ENCODE data around the gene CCL27.
"Not testable (repeated sequence)": the region's sequence is repeated elsewhere in the genome, so short reads cannot be mapped to it uniquely, and the experiment has no call there.

The CCL27 gene

GRCh38 chr9:34646211-34647083 is 16.0 kb downstream of the CCL27 start, which contains the start of gene GALT:
Gene GALT, plus strand, starts transcription at chr9:34646675. Its CDS starts 30 bp downstream, at chr9:34646705.
- Histone ChIP-seq H3K27me3 (ENCODE audit: insufficient read depth, low read depth, severe bottlenecking) (no peaks in the 10 kb centered on the region), H3K9me3 (ENCODE audit: severe bottlenecking) (no peaks in the 10 kb centered on the region), H3K4me3 (ENCODE audit: low read depth, low read length) (peak within 1 kb of the TSS; percentile 68), H3K27ac (peak within 1 kb of the TSS; percentile 69), H3K36me3 (peaks cover 15% of the 10 kb centered on the region)
- TF ChIP-seq CTCF (IDR thresholded peaks at IDR 0.05; ENCODE audit: low read depth, low read length) = peak; percentile 73
- peak; percentile 97 for DNase-seq

DNA sequence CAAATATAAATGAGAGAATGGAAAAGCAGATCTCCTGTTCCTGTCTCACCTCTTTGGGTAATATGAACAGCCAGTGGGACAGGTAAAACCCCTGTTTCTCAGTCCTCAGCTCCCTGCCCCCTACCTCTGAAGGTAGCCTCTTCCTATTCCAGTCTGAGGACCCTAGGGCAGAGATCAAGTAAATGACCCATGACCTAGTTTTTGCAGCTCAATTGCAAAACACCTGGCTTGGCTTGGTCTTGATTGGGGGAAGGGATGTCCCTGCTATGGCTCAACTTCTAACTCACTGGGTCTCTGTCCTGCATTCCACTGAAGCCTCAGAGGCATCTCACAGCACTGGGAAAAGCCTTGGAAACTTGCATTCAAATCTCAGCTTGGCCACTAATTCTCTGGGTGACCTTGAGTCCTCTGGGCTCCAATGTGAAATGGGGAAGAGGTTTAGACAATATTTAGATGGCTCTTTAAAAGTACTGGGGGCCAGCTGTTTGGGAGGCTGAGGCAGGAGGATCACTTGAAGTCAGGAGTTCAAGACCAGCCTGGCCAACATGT is 17.6 kb downstream of the CCL27 start:
- no peak for TF ChIP-seq CTCF (IDR thresholded peaks at IDR 0.05; ENCODE audit: low read depth, low read length)
- no peaks in the 10 kb centered on the region for H3K27me3 ChIP-seq (ENCODE audit: insufficient read depth, low read depth, severe bottlenecking)
- H3K4me3 ChIP-seq (ENCODE audit: low read depth, low read length) = no peak overlapping the region
- no peak overlapping the region for H3K27ac ChIP-seq
- peaks cover 15% of the 10 kb centered on the region for H3K36me3 ChIP-seq
- DNase-seq = no peak
- no peaks in the 10 kb centered on the region for H3K9me3 ChIP-seq (ENCODE audit: severe bottlenecking)

DNA sequence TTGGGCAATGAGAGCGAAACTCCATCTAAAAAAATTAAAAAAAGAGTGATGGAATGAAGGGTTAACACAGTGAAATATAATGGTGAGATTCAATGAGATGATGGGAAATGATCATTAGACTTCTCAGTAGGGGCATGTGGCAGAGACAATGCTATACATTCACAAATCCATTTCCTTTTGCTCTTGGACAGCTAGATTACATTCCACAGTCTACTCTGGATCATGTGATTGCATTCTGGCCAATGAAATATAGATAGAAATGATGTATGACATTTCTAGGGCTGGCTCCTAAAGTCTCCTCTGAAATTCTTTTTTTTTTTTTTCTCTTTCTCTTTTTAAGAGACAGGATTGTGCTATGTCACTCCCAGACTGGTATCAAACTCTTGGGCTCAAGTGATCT is 19.8 kb downstream of the CCL27 start:
- TF ChIP-seq CTCF (IDR thresholded peaks at IDR 0.05; ENCODE audit: low read depth, low read length) = no peak
- DNase-seq = no peak

DNA sequence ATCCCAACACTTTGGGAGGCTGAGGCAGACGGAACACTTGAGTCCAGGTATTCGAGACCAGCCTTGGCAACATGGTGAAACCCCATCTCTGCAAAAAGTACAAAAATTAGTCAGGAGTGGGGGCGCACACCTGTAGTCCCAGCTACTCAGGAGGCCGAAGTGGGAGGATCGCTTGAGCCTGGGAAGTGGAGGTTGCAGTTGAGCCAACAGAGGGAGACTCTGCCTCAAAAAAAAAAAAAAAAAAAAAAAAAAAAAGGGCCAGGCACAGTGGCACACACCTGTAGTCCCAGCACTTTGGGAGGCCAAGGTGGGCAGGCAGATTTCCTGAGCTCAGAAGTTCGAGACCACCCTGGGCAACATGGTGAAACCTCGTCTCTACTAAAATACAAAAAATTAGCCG is 23.1 kb downstream of the CCL27 start:
- not testable (repeated sequence) for H3K4me3 ChIP-seq (ENCODE audit: low read depth, low read length); H3K9me3 ChIP-seq (ENCODE audit: severe bottlenecking); H3K27ac ChIP-seq; DNase-seq; H3K27me3 ChIP-seq (ENCODE audit: insufficient read depth, low read depth, severe bottlenecking); H3K36me3 ChIP-seq

More for the DNA sequence above, 19.8 kb downstream of the CCL27 start:
- no peaks in the 10 kb centered on the region for H3K36me3 ChIP-seq
- no peak overlapping the region for H3K4me3 ChIP-seq (ENCODE audit: low read depth, low read length)
- H3K27me3 ChIP-seq (ENCODE audit: insufficient read depth, low read depth, severe bottlenecking) = no peaks in the 10 kb centered on the region
- H3K27ac ChIP-seq = no peak overlapping the region
- no peaks in the 10 kb centered on the region for H3K9me3 ChIP-seq (ENCODE audit: severe bottlenecking)

DNA sequence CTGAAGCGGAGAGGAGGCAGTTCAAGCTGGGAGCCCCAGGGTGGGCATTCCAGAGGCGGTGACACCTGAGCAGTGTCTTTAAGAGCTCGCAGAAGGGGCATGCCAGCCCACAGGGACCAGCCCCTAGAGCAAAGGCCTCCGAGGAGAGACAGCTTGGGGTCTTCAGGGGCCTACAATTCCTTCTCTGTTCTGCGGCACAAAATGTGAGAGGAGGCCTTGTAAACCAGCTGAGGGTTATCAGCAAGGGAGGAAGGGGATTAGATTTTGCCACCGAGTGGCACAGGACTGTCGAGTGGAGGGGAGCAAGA is 24.4 kb downstream of the CCL27 start:
- Histone ChIP-seq H3K27me3 (ENCODE audit: insufficient read depth, low read depth, severe bottlenecking) (no peaks in the 10 kb centered on the region), H3K9me3 (ENCODE audit: severe bottlenecking) (no peaks in the 10 kb centered on the region), H3K36me3 (peaks cover 10% of the 10 kb centered on the region), H3K27ac (peak overlapping the region; percentile 1; the same call in 1 of the 2 replicates), H3K4me3 (ENCODE audit: low read depth, low read length) (peak overlapping the region; percentile 80)
- no peak for DNase-seq
- TF ChIP-seq CTCF (IDR thresholded peaks at IDR 0.05; ENCODE audit: low read depth, low read length) = no peak

- no peaks in the 10 kb centered on the region for H3K9me3 ChIP-seq (ENCODE audit: severe bottlenecking)
- no peaks in the 10 kb centered on the region for H3K27me3 ChIP-seq (ENCODE audit: insufficient read depth, low read depth, severe bottlenecking)
- H3K4me3 ChIP-seq (ENCODE audit: low read depth, low read length) = peak within 1 kb of the TSS; percentile 80
- H3K36me3 ChIP-seq = peaks cover 10% of the 10 kb centered on the region
- TF ChIP-seq CTCF (IDR thresholded peaks at IDR 0.05; ENCODE audit: low read depth, low read length) = no peak
- H3K27ac ChIP-seq = peak within 1 kb of the TSS; percentile 78
- DNase-seq = peak; percentile 95
These were observed 24.9 kb downstream of the CCL27 start, which contains the start of gene SIGMAR1 for GRCh38 chr9:34637356-34638137. Gene SIGMAR1, minus strand, starts transcription at chr9:34637787. Its CDS starts 90 bp downstream, at chr9:34637697.
